ENCODE results near the gene BRD1.

DNA sequence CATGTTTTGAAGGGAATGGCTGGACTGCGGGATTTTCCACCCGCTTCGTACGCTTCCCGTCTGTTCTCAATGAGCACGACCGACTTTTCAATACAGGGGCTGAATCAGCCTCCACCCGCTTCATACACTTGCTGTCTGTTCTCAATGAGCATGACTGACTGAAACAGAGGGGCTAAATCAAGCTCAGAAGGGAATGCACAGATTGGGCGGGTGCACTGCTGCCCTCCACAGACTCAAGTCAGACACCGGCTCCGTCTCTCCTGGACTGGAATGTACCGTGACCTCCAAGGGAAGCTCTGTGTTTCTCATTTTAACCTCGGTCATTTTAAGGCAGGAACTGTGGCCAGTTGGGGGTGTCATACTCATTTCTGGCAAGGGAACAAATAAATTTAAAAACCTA is 48.5 kb downstream of the BRD1 start:
- TF ChIP-seq, protein P1, sequence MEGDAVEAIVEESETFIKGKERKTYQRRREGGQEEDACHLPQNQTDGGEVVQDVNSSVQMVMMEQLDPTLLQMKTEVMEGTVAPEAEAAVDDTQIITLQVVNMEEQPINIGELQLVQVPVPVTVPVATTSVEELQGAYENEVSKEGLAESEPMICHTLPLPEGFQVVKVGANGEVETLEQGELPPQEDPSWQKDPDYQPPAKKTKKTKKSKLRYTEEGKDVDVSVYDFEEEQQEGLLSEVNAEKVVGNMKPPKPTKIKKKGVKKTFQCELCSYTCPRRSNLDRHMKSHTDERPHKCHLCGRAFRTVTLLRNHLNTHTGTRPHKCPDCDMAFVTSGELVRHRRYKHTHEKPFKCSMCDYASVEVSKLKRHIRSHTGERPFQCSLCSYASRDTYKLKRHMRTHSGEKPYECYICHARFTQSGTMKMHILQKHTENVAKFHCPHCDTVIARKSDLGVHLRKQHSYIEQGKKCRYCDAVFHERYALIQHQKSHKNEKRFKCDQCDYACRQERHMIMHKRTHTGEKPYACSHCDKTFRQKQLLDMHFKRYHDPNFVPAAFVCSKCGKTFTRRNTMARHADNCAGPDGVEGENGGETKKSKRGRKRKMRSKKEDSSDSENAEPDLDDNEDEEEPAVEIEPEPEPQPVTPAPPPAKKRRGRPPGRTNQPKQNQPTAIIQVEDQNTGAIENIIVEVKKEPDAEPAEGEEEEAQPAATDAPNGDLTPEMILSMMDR (IDR thresholded peaks at IDR 0.05; ENCODE audit: poor library complexity) = no peak
- TF ChIP-seq EZH2 (IDR thresholded peaks at IDR 0.05; ENCODE audit: borderline replicate concordance) (no peak), EZH2phosphoT487 (IDR thresholded peaks at IDR 0.05; ENCODE audit: low read depth, severe bottlenecking, unreplicated experiment) (no peak)
